AG09319 (cell line): ENCODE data around the gene ATE1.

Source experiments
- DNase-seq: peaks from one replicate; pipeline ENCODE4 v3.0.0-alpha.2; 2010; ENCODE audit warnings: low read depth; ENCODE audit errors: extremely low read depth
- CTCF ChIP-seq: IDR thresholded peaks from 2 replicates; pipeline ENCODE4 v1.5.1; 2011; ENCODE audit warnings: low read depth, mild to moderate bottlenecking, inconsistent platforms, low read length, moderate library complexity

ATE1 gene

GRCh38 chr10:121836171-121836570 lies 91.7 kb downstream of the ATE1 start:
- DNase-seq, result no peak
- TF ChIP-seq CTCF, result no peak

- no peak for DNase-seq
- TF ChIP-seq CTCF, result no peak
Observed at GRCh38 chr10:121835376-121835775, 92.5 kb downstream of the ATE1 start.

- DNase-seq, result no peak
- no peak for TF ChIP-seq CTCF
Observed at GRCh38 chr10:121834757-121835156, 93.1 kb downstream of the ATE1 start.

- no peak for TF ChIP-seq CTCF
Observed at GRCh38 chr10:121833387-121833786, 94.4 kb downstream of the ATE1 start.

GRCh38 chr10:121832647-121833046 lies 95.2 kb downstream of the ATE1 start:
- DNase-seq, result no peak
- TF ChIP-seq CTCF, result no peak

More at GRCh38 chr10:121833387-121833786, 94.4 kb downstream of the ATE1 start:
- DNase-seq, result no peak

- TF ChIP-seq CTCF, result no peak
- no peak for DNase-seq
Observed at GRCh38 chr10:121831777-121832176, 96.1 kb downstream of the ATE1 start.

GRCh38 chr10:121831237-121831636 lies 96.6 kb downstream of the ATE1 start:
- DNase-seq, result no peak
- no peak for TF ChIP-seq CTCF
